HG03469 (cell line): ENCODE data around the gene FBXO8.

ENCODE experiments used
- ATAC-seq: cut with Tn5 transposase; IDR thresholded peaks from one replicate; pipeline ENCODE4 v1.9.1; 2021; ENCODE audit warnings: mild to moderate bottlenecking, moderate library complexity, moderate number of reproducible peaks; ENCODE audit not compliant: unreplicated experiment

Gene FBXO8

DNA sequence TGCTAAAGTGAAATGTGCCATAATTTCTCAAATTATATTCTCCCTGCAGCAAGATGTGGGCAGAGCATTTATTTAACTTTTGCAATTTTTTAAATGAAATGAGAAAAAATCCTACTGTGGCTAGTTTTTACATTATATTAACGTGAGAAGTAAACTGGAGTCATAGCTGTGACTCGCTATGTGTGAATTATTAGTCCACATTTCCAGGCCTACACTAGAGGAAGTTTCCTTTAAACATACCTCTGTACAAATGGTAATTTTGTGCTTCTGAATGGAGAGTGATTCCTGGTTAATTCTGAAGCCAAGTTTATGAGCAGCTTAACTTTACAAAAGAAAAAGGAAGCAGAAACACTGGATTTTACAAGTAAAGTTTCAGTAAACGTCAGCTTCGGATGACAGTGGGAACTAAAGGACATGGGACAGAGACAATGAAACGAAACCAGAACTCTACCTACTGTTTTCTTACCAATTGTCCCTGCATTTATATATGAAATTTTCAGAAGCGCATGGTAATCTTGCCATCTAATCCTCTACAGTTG, 72.4 kb downstream of the FBXO8 start:
- ATAC-seq = no peak

DNA sequence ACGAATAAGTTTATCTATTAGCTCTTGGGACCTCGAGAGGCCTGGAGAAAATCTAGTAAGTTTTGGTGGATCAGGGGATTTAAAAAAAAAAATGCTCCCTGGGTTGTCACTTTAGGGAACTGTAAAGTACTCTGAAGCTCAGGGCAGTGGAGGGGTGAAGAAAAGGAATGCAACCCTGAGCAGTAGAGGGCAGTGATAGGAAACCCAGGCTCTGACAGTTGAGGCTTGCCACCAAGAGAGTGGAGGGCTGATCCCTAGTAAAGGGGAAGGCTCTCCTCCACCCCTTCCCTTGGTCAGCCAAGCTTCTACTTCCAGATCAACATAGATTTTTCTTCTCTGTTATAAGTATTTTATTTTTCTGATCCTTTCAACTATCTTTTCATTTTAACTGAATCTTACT, 73.1 kb downstream of the FBXO8 start:
- no peak for ATAC-seq

DNA sequence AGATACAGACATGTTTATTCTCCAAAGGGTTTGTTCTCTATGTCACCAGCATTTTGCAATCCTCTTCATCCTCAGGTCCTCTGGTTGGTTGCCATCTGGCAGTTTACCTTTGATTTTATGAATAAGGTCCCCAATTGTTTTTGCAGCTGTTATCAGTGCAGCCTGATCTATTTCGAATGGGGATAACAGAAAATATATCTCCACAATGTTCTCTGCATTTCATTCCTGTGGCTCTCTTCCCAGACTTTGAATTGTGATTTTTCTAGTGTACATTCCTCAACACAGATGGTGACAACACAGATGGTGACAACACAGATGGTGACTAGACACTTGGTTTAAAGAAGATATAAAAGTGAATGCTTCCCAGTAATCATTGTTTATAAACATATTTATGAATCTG, 74.1 kb downstream of the FBXO8 start:
- no peak for ATAC-seq

DNA sequence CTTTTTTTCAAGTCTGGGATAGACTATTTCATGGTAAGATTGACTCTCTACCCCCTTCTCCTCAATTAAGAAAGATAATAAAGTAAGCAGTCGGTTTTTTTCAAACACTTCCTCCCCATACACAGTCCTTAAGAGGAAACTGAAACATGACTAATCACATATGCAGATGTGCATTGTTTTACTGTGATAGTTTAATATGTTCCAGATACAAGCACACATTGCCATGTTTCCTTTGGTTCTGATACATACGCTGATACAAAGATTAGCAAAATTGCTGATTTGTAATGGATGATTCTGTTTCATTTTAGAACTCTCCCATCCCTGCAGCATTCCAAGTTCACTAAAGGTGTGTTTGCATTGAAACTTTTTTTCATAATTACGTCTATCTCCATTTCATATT, 76.1 kb downstream of the FBXO8 start:
- no peak for ATAC-seq

DNA sequence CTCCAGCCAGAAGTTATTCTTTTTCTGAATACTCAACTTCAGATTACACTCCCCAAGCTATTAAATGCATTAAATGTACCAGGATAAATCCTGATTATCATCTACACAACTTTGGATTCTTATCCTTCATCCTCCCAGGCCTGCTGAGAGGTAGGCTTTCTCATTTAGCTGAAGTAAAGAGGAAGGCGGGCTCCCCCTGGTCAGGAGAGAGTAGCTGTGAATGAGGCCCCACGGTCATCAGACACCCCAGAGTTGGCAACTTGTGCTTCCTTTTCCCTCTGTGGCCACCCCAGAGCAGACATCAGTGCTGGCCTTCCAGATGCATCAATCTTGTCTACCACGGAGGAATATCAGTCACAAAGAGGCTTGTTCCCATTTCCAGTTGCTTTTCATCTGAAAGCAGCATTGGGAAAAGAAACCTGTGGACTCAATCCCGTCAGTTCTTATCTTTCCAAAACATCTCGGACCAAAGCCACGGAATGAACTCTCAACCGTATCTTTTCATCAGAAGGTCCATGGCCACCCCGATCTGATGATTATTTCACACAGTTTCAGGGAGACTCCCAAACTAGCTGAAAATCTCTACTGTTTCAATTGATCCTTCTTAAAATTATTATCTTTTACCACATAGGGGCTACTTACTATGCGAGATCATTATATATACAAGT, 79.2 kb downstream of the FBXO8 start:
- ATAC-seq = no peak

DNA sequence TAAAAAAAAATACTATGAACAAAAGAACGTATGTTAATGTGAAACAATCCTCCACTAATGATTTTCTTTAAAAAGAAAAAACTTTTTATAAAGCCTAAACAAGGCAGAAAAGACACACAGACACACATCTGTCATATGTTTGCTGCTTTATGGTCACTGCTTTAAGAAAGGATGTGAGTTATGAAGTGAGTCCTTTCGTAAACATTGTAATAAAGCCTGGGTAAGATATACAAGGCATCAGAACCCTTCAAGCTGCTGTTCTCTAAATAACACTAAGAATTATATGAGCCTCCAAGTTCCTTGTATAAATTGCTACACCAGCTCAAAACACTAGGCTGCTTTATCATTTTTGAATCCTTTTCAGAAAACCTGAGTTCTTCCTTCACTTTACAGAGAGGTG, 81.6 kb downstream of the FBXO8 start:
- ATAC-seq = no peak

DNA sequence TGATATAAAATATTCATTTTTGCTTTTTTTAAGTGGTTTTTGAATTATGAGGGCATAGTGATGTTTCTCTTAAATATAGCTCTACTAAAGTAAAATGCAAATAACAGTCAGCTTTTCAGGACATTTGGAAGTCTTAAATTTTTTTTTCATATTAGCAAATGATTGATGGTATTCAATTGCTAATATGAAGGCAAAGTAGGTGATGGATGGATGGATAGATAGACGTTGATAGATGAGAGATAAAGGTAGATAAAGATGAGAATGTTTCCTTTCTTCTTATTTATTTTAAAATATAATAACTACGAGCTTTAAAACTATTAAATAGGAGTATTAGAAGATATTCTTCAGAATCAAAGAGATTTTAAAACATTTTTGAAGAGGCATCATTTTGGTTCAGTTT, 83.7 kb downstream of the FBXO8 start:
- no peak for ATAC-seq

DNA sequence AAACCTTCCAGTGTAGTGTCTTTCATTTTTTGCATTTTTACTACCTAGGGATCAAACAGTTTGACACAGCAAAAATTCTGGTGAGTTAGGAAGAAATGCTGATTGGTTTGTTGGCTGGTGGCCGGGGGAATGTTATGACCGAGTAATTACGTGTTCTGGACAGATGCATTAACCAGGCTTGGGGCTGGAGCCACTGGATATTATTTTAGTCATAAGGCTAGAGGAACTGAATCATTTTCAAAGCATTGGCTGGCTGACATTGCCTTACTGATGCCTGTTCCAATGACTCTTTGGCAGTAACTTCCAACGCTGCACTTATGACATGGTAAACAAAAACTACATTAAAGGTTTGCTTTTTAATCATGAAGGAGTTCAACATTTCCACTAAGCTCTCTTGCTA, 84.6 kb downstream of the FBXO8 start:
- no peak for ATAC-seq

DNA sequence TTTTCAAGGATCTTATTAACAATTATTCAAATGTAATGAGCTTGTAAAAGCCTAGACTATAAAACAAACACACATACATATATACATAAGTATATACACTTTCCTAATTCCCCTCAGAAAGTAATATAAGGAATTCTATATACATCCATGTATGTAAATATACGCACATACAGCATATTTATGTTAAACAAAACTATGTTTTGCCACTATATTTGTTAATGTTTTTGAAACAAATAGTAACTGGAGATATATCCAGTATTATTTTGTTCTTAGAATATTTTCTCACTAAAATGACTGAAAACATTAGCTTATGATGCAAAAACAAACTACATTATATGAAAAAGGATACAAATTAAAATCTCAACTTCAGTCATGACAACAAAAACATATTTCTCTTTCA, 85.1 kb downstream of the FBXO8 start:
- no peak for ATAC-seq

DNA sequence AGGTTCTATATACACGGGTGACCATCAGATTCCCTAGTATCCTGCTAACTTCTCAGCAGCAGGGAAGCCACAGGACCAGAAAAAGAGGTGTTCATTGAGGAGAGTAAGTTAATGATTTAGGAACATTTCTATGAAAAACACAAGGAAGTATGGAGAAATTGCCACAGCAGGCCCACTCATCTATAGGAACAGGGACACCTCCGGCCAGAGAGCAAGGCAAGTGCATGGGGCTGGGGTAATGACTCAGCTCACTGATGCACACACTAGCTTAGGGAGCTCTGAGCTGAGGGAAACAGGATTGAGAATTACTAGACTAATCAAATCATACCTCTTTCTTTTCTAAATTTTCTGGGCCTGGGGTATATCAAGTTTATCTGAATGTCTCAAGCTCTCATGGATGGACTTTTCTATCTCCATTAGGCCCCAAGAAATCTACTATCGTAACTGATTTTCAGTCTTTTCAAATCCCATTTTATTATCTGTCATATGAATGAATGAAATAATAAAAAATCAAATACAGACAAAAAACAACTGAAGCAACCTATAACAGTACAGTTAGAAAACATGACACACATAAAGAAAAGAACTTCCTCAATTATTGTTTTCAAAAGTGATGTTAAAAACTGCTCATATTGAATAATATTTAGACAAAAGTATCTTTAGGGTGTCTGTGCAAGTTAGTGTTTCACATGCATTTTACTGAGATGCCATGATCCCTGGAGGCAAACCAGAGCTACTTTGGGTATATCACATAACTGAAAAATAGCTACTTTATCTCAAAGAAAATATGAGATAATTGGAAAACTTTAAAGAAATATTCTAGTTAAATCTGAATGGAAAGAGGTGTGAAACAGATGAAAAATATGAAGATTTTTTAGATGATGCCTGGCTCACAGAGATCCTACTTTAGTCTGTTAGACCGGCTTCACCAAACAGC, 89.8 kb downstream of the FBXO8 start:
- ATAC-seq = no peak

DNA sequence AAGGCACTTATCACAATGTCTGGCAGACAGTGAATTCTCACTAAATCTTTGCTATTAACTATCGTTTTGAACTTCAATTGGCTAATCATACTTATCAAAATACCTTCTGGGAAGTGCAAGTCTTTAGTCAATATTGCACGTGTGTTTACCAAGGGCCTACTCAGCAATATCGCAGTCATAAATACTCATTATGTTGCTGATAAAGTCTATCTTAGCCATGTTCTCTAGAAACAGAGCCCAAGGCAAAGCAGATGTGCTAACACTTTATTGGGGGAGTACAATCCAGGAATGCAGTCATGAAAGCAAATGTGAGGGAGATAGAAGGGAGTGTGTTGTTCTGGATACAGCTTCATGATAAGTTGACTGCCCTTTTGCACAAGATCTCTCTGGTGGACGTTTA, 90.5 kb downstream of the FBXO8 start:
- ATAC-seq = no peak

DNA sequence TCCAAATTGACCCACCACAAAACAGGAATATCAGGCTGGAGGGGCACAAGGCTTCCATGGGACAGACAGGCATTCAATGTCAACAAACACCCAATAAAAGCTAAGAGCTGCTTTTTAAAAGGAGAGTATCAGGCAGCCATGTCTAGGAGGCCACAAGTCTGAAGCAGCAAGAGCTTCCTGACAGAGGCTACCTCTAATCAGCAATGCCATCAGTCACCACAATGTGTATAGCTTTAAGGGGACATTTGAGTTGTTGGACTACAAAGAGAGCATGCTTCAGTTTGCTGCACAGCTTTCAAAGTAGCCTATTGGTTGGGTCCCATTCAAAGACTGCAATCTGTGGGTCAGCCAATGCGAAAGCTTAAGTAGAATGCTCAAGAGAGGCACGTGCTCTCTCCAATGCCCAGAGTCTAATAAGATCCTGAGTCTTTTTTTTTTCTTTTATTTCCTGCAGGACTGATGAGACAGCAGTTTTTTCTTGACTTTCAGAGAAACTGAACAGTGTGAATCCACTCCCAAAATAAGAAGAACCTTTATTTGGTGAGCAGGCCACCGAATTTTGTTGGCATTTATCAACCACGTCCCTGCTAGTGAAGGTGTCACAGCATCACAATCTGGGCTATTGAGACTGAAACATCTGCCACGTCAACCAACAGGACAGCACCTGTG, 92.5 kb downstream of the FBXO8 start:
- no peak for ATAC-seq

DNA sequence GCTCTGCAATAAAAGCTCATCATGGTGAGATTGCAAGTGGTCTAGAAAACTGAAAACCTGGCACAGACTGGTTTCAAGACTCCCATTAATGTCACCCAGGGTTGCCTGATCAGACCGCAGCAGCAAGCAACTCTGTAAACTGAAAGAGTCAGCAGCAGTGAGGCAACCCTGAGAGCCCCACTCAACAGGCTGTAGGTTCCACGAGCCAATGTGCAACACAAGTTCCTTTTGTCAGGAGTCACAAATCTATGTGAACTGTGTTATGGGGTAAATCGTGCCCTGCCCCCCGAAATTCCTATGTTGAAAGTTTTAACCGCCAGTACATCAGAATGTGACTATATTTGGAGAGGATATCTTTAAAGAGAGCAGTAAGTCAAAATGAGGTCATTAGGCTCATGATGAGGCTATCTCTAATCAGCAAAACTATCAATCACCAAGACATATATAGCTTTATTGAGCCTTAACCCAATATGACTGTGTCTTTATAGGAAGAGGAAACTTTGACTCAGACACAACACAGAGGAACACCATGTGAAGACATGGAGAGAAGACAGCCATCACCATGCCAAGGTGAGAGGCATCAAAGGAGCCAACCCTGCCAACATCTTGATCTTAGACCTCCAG, 94.0 kb downstream of the FBXO8 start:
- ATAC-seq = no peak
